ENCODE measurements around the gene FGG.

DNA sequence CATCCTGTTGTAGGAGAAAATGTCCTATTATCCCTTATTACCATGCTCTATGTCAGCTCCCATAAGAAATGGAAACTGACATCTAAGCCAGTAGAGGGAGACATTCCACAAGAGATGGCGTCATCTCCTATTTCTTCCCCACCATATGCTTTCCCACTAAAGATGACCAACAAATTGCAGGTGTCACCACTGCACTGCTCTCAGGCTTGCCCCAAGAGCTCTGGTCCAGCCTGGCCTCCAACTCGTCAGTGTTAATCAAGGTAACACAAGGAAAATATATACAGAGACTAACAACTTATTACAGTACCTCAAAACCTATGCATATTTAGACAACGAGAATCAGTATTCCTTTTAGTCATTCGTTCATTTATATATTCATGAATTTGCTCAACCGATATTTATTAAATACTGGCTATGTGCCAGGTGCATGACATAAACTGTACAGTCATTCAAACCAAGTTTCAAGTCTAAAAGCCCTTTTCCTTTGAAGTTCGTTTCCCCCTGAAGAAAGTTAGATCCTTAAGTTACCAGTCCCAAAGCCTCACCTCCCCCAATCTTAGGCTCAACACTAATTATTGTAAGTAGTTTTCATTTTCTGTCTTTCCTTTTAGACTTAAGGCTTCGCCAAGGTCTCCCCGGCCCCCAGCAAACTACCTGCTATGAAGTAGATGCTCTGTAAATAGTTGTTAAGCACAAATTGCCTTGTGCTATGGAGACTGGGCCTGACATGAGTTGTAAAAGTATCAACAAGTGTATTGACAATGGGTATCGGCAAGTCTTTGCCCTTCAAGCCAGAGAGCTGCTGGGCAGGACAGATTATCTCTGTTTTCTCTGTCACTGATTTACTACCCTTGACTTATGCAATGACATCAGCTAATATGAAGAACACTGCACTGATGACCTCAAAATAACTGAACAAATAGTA is 52.7 kb downstream of the FGG start:
- TF ChIP-seq TAF1 (IDR thresholded peaks at IDR 0.05; ENCODE audit: borderline replicate concordance, insufficient read depth, low read length) = no peak
- TF ChIP-seq POLR2AphosphoS5 (IDR thresholded peaks at IDR 0.05; ENCODE audit: low read depth, low read length) = no peak
- TF ChIP-seq, protein P1, sequence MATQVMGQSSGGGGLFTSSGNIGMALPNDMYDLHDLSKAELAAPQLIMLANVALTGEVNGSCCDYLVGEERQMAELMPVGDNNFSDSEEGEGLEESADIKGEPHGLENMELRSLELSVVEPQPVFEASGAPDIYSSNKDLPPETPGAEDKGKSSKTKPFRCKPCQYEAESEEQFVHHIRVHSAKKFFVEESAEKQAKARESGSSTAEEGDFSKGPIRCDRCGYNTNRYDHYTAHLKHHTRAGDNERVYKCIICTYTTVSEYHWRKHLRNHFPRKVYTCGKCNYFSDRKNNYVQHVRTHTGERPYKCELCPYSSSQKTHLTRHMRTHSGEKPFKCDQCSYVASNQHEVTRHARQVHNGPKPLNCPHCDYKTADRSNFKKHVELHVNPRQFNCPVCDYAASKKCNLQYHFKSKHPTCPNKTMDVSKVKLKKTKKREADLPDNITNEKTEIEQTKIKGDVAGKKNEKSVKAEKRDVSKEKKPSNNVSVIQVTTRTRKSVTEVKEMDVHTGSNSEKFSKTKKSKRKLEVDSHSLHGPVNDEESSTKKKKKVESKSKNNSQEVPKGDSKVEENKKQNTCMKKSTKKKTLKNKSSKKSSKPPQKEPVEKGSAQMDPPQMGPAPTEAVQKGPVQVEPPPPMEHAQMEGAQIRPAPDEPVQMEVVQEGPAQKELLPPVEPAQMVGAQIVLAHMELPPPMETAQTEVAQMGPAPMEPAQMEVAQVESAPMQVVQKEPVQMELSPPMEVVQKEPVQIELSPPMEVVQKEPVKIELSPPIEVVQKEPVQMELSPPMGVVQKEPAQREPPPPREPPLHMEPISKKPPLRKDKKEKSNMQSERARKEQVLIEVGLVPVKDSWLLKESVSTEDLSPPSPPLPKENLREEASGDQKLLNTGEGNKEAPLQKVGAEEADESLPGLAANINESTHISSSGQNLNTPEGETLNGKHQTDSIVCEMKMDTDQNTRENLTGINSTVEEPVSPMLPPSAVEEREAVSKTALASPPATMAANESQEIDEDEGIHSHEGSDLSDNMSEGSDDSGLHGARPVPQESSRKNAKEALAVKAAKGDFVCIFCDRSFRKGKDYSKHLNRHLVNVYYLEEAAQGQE (IDR thresholded peaks at IDR 0.05; ENCODE audit: insufficient read depth in 1 of 2, low read depth in 2 of 2, low read length in 2 of 2) = no peak
- TF ChIP-seq SIN3A (IDR thresholded peaks at IDR 0.05; ENCODE audit: borderline replicate concordance, insufficient read depth, low read length) = no peak
